AML-193 (cell line): Measurements from ENCODE around the gene ZHX3.
"Not testable (repeated sequence)": the region's sequence is repeated elsewhere in the genome, so short reads cannot be mapped to it uniquely, and the experiment has no call there.

ENCODE experiments used
- DNase-seq, 2 experiments: peaks; one replicate each; lab custom pipeline; 2025; lab: John Stamatoyannopoulos, UW

ZHX3 gene

DNA sequence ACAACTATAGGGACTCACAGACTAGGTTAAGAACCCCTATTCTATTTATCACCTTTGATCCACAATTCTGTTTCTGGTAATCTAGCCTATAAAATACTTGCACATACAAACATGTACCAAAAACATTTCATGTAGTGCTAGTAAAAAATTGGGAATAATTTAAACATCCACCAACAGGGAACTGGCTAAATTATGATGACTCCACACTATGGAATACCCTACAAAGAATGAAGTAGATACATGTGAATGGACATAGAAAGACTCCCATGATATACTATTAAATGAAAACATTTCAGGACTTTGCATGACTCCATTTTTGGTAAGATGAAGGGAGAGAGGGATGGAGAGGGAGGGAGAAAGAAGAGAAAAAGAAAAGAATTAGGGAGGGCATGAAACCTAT lies 58.2 kb downstream of the ZHX3 start:
- no peak for DNase-seq

DNA sequence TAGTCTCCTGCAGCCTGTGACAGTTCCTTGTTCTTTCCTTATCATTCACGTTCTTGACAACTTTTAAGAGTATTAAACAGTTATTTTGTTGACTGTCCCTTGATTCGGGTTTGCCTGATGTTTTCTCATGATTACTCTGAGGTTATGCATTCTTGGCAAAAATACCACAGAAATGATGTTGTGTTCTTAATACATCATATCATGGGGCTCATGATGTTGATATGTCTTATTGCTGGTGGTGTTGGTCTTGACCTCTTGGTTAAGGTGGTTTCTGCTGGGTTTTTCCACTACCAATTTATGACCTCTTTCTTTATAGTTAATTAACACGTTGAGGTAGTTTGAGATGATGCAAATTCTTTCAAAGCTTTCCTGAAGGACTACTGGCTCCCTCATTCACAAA lies 59.1 kb downstream of the ZHX3 start:
- DNase-seq = no peak

GRCh38 chr20:41256516-41256915 lies 61.0 kb downstream of the ZHX3 start:
- no peak for DNase-seq

DNA sequence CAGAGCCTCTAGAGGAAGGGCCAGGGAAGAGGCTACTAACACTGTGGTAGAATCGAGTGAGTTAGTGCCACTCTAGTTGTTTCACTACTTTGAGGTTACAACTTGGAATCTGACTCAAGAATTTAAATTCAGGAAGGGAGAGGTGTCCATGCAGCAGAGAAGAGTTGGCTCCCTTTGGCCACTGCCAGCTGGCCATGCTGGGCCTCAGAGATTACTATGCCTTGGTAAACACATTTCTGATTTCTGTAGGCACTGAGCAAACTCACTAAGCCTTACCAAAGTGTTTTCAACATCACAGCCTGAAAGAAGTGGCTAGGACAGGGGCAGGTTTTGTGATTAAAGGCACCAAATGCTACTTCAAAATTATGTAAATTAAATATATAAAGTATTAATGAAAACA lies 61.9 kb downstream of the ZHX3 start:
- no peak for DNase-seq

DNA sequence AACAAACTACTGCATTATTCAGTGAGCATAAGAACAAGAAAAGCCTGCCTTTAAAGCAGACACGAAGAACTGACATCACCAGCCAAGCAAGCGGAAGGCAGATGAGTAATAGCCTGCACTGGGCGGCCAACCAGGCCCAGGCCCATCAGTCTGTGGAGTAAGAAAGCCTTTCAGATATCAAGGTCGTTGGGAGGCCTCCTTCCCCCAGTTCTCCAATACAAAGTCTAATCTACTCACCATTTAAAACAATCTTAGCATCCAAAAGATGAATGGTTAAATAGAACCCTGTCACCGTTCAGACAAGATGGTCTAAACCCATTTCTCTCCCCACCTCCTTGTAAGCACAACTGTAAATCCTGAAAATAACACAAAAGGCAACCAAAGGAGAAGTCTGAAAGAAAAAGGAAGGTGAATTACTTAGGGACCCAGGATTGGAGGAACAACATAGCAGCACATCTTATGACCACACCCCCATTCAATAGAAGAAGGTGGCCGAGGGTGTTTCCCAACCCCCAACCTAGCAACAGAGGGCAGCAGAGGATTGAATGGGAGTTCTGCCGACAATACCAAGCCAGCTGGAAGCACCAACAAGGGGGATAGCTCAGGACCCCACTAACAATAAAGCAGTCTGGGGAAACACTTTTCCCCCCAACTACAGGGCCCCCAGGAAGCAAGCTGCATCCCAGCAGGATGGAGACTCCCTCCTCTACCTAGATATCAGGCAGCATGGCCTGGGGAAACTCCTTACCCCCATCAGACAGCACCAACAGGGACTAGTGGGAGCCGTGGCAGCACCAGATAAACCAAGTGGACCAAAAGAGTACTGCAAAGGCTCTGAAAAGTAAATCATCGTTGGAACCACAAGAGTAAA lies 67.9 kb downstream of the ZHX3 start:
- DNase-seq = no peak

DNA sequence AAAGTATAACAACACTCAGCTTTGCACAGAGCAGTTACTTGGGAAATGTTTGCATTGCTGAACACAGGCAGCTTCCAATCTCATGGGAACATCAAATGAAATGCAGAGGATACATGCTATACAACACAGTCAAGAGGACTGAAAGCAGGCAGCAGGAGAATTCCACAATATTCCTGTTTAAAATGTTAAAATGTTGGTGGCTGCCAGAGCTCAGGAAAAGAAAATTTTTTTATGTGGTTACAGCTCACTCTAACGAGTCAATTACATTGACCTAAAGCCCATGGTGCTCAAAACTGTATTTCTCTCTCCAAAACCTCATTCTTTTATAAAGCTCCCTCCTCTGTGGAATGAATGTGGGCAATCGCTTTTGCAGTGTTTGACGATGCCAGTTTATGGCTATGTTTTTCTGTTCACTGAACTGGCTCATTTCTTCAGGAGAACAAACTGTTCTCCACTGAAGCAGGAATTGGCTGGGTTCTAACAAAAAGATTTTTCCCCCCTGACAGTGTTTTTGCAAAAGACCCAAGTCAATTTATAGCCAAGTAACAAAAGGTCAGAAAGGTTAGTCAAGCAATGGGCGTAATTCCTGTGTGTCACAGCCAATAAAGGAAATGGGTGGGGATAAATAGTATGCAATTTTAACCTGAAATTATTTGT lies 69.0 kb downstream of the ZHX3 start:
- no peak for DNase-seq

- no peak for DNase-seq
Measured at GRCh38 chr20:41247523-41248367, 69.8 kb downstream of the ZHX3 start.

DNA sequence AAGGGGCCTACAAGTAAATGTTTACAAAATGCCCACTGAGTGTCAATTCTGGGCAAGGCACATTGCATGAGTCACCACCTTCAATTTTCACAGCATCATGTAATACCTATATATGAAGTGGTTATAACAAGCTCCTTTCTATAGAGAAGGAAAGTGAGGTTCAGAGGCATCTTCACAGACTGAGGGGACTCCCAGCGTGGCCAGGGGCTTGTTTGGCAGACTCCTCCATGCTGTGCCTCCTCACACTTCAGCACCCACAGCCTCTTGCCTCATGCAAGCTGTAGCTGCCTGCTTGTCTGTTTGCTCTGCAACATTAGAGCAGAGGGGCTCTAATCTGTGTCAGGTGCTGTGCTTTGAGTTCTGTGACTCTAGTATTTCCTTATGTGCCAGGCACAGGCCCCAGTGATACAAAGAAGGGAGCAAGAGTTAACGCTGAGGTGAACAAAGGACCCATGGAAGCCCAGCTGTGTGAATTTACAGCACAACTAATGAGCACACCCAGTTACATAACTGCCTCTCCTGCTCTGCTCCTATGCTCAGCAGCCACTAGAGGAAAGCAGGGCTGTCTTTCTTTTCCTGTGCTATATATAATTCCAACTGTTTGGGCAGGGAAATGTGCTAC lies 72.3 kb downstream of the ZHX3 start:
- no peak for DNase-seq

DNA sequence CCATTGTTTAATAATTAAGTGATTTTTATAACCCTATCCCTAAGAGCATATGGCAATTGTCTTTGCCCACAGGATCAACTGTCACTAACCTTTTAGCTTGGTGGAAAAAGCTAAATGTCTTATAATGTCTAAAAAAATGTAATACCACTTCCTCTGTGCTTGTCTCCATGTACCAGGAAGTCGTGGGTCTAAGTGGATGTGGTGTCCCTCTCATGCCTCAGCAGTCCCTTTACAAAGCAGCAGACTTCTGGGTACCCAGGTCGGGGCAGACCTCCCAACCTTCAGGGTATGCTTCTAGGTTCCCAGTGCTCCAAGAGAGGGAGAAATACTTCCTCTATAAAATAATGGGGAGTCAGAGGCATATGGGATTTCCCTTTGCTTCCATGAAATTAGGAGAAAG lies 74.7 kb downstream of the ZHX3 start:
- DNase-seq = no peak

- DNase-seq = no peak
Measured at GRCh38 chr20:41242352-41242751, 75.2 kb downstream of the ZHX3 start.

DNA sequence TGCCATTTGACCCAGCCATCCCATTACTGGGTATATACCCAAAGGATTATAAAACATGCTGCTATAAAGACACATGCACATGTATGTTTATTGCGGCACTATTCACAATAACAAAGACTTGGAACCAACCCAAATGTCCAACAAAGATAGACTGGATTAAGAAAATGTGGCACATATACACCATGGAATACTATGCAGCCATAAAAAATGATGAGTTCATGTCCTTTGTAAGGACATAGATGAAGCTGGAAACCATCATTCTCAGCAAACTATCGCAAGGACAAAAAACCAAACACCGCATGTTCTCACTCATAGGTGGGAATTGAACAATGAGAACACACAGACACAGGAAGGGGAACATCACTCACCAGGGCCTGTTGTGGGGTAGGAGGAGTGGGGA lies 80.3 kb downstream of the ZHX3 start:
- not testable (repeated sequence) for DNase-seq

- not testable (repeated sequence) for DNase-seq
Measured at GRCh38 chr20:41236818-41237217, 80.7 kb downstream of the ZHX3 start.

DNA sequence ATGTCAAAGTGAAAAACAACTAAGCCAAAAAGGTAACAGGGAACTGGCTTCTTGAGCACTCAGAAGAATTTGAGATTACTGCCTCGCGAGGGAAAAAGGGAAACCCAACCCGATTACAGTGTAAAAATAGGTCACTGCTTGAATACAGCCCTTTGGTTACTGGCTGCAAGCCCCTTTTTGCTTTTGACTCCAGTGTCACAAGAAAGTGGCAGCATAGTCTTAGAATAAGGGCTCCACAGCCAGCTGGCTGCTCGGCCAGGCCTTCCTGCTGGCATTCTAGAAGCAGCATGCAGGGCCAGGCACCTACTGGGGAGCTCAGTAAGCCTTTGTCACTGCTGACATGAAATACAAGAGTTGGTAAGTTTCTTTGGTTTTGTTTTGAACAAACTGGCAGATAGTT lies 83.0 kb downstream of the ZHX3 start:
- DNase-seq = no peak

DNA sequence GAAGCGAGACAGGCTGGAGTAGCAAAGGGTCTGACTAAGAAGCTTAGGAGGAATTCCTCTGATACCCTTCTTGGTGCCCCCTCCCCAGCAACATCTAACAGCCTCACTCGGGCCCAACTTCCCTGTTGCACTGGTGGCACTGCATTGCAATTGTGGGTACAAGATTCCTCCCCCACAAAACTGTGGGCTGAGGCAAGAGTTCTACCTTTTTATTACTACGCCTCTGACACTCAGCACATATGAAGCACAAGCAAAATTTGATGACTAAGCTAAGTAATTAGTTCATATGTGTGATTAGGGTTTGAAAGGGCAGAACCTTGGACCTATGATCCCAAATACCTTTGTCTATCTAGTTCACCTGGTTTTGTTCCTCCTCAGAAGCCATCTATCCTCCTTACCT lies 83.5 kb downstream of the ZHX3 start:
- no peak for DNase-seq

- DNase-seq = peak in 1 of 2 experiments; percentile 15
Measured at GRCh38 chr20:41232973-41233926, 84.3 kb downstream of the ZHX3 start.

DNA sequence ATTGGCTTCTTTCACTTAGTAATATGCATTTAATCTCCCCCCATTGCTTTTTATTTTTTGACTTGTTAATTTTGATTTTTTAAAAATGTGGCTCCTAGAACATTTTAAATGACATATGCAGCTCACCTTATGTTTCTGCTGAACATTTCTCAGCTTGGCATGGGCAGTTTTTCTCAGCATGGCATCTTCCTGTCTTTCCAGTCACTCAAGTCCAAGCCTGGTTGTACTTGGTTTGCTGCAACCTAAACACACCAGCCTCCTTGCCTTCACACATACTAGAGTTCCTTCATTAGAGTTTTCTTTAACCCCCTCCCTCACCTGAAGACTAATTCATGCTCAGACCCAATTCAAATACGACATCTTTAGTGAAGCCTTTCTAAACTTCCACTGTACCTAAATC lies 86.4 kb downstream of the ZHX3 start:
- no peak for DNase-seq

DNA sequence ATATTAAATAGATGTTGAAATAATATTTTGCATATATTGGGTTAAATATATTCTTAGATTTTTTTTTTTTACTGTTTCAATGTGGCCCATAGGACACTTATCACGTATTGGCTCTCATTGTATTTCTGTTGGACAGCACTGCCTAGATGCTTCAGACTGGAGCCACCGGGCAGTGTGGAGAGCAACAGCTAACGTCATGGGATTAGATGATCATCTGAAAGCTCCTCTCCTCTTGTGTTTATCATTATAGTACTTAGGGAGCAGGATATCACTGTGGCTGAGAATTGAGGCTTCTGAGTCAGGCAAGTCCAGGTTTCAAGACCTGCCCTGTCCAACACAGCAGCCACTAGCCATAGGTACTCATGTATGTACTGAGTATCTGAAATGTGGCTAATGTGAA lies 87.4 kb downstream of the ZHX3 start:
- no peak for DNase-seq

DNA sequence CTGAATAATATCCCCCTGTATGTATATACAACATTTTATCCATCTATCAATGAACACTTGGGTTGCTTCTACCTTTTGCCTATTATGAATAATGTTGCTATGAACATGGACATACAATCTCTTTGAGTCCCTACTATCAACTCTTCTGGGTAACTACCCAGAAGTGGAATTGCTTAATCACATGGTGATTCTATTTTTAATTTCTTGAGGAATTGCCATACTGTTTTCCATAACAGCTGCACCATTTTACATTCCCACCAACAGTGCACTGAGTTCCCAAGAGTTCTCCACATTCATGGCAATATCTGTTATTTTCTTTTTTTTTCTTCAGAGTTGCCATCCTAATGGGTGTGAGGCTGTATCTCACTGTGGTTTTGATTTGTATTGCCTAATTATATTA lies 88.3 kb downstream of the ZHX3 start:
- DNase-seq = no peak

DNA sequence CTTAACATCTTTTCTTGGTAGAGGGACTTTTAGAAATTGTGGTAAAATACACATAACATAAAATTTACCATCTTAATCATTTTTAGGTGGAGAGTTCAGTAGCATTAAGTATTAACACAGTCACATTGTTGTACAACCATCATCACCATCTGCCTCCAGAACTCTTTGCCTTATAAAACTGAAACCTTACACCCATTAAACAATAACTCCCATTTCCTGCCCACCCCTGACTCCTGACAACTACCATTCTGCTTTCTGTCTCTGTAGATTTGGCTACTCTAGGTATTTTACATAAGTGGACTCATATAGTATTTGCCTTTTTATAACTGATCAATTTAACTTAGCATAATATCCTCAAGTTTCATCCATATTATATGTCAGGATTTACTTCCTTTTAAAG lies 88.7 kb downstream of the ZHX3 start:
- no peak for DNase-seq

GRCh38 chr20:41226426-41226825 lies 91.1 kb downstream of the ZHX3 start:
- no peak for DNase-seq

DNA sequence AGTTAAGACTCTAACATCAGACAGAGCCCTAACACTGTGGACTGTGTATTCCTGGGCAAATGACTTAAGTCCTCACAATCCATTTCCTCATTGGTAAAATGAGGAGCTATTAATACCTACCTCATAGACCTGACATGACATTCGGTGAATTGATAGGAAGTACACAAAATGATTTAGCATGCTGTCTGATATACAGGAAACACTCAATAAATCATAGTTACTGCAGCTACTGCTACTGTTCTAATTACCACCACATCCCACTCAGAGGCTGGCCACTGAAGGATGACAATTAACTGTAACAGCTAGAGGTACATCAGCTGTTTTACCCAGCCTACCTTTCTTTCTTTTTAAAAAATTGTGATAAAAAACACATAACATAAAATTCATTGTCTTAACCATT lies 92.4 kb downstream of the ZHX3 start:
- DNase-seq = no peak
